ENCODE results near the gene ZFAND6. TPM values are rescaled to one million over a fixed set of nuclear protein-coding genes. Genes with fewer than 3 reads are reported as not detected.

Gene ZFAND6
- total RNA-seq = 88.0 TPM

GRCh38 chr15:80058851-80059785, at the start of gene ZFAND6:
TSS of gene ZFAND6 (plus strand) at chr15:80059676. CDS start at chr15:80120345, 60,669 bp downstream.

GRCh38 chr15:80152896-80153876, 93.7 kb downstream of the ZFAND6 start, which contains the start of gene FAH:
TSS of gene FAH (plus strand) at chr15:80152999. CDS start at chr15:80153055, 56 bp downstream.

Small RNA genes lying within 50 kb of the gene (small RNA-seq; reads per million reads assigned to genes)
- not detected for gene RF00017 (ENCODE audit: low replicate concordance)

Other genes with a start within 250 kb of the ZFAND6 start
- 10.0 TPM for gene MTHFS, start 162.7 kb upstream of the ZFAND6 start, total RNA-seq
- not detected for gene BCL2A1, start 88.5 kb upstream of the ZFAND6 start, total RNA-seq
- gene FAH, start 93.3 kb downstream of the ZFAND6 start, total RNA-seq = 2.8 TPM
- 0.63 TPM for gene CTXND1, start 192.5 kb downstream of the ZFAND6 start, total RNA-seq